ENCODE measurements around the gene B3GNT8.
"Not testable (repeated sequence)": the region's sequence is repeated elsewhere in the genome, so short reads cannot be mapped to it uniquely, and the experiment has no call there.

The B3GNT8 gene

DNA sequence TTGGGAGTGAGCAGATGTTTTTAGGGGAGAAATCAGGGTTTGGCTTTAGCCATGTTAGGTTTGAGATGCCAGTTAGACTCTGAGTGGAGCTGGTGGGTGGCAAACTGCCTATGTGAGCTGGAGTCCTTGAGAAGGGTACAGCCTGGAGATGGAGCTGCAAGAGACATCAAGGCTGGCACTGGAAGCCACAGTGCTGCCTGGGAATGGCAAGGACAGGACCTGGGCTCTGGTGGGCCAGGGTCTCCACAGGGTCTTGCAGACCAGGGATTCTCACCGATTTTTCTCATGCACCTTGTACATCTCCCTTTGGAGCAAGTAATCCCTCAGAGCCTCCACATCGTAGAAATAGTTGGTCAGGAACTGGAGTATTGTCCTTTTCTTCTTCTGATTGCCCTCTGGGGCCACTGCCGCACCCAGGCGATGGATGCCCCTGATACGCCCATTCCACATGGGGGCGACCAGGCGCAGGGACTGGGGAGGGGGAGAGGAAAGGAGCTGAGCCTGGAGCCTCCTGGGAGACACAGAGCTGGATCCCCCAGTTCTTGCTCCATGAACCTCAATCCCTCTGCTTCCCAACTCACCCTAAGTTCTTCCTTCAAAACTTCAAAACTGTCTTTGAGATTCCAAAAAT, 10.9 kb upstream of the B3GNT8 start:
- FAIRE-seq (no peak), DNase-seq (ENCODE audit: insufficient read length, low spot score) (no peak)

DNA sequence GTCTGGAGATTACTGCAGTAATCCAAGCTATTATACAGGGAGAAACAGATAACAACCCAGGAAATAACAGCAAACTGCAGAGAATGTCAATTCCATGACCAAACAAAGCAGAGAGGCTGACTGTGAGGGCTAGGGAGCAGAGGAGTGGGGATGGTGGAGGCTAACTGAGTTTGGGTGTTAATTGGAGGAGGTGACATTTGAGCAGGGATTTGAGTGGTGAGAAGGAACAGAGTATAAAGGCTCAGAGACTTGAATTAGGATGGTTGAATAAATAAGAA, 9.4 kb upstream of the B3GNT8 start:
- no peak for DNase-seq (ENCODE audit: insufficient read length, low spot score)
- FAIRE-seq = no peak

DNA sequence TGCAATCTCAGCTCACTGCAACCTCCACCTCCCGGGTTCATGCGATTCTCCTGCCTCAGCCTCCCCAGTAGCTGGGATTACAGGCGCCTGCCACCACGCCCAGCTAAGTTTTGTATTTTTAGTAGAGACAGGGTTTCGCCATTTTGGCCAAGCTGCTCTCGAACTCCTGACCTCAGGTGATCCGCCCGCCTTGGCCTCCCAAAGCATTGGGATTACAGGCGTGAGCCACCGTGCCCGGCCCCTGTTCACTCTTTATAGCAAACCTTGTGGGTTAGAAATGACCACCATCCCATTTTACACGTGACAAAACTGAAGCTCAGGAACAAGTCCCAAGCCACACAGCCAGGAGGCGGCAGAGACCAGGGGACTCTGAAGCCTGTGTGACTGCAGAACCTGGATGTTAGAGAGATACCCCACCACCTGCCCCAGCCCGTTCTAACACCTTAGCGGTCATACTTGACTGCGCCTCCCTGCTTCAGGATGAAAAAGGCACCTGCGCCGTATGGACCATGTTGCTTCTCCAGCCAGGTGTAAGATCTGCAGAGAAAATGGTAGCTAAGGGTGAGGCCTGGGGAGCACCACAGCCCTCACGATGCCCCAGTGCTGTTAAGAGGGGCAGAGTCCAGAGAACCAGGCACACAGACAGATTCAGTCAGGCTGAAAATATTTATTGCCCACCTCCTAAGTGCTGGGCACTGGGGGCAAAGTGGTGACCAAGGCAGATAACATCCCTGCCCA, 8.9 kb upstream of the B3GNT8 start:
- no peak for FAIRE-seq

DNA sequence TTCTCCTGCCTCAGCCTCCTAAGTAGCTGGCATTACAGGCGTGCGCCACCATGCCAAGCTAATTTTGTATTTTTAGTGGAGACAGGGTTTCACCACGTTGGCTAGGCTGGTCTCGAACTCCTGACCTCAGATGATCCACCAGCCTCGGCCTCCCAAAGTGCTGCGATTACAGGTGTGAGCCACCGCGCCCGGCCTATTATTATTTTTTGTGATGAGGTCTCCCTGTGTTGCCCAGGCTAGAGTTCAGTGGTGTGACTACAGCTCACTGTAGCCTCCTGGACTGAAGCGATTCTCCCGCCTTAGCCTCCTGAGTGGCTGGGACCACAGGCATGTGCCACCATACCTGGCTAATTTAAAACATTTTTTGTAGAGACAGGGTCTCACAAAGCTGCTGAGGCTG, 8.2 kb upstream of the B3GNT8 start:
- FAIRE-seq; DNase-seq (ENCODE audit: insufficient read length, low spot score): not testable (repeated sequence)

More for the DNA sequence above, 8.9 kb upstream of the B3GNT8 start:
- no peak for DNase-seq (ENCODE audit: insufficient read length, low spot score)

DNA sequence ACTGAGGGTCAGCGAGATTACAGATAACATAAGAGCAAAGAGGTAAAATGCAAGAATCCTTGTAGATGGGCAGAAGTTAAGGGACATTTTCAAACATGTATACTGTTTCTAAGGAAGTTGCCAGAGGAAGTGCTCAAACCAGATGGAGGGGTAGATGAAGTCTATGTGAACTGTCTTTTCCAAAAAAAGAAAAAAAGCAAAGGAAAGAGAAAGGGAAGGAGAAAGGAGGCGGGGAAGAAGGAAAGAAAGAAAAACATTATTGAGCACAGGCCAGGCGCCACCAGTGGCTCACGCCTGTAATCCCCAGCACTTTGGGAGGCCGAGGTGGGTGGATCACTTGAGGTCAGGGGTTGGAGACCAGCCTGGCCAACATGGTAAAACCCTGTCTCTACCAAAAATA, 7.3 kb upstream of the B3GNT8 start:
- FAIRE-seq (no peak), DNase-seq (ENCODE audit: insufficient read length, low spot score) (no peak)

DNA sequence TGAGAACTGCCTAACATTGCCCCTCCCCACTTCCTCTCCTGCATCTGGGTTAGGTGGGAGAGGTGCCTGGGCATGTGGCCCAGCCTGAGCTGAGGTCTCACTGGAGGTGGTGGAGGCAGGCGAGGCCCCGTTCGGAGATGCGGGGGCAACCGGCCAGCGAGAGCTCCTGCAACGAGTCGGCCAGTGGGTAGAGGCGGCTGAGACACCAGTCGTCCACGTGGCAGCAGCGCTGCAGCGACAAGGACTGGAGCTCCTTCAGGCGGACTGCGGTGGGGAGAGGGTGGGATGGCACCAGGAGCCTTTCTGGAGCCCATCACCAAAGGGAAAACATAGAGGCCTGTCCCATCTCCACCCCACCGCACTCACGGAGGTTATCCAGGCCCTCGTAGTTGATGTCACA, 6.0 kb upstream of the B3GNT8 start:
- DNase-seq (ENCODE audit: insufficient read length, low spot score) (no peak), FAIRE-seq (no peak)

DNA sequence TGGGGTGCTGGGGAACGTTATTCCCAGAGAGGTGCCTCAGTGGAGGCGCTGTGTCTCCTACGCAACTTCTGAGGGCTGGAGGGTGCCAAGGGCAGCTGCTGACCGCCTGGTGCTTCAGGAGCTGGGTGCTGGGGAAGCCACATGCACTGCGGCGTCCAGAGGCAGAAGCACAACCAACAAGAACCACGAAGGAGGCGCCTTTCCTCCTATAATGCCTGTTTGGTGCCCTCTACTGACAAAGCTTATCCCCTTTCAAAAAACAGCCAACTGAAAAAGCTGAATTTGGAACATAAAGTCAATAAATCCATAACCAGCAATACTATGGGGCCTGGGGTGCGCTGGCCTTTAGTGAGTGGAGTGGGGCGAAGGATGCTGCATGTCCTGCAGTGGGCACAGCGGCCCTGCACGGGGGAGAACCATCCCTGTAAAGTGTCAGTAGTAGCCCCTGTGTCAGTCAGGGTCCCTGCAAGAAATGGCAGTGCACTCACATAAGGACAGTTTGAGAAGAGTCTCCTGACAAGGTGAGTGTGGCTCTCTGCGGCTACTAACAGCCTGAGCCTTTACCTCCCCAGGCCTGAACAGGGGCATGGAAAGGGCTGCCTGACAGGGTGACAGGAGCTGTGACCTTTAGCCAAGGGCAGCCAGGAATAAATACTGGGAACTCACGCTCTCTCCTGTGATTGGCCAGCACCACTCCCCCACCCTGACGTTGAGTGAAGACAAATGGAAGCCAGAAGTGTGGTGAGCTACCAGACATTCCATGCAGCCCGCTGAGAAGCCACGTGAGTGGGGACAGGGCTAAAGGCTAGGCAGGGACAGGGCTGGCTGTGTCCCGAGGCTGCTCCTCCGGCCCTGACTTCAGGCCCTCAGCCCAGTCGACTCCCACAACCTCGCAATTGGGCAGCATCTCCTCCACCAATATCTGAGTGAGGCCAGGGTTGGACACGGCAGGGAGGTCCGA, 4.5 kb upstream of the B3GNT8 start:
- DNase-seq (ENCODE audit: insufficient read length, low spot score) (no peak), FAIRE-seq (no peak)

DNA sequence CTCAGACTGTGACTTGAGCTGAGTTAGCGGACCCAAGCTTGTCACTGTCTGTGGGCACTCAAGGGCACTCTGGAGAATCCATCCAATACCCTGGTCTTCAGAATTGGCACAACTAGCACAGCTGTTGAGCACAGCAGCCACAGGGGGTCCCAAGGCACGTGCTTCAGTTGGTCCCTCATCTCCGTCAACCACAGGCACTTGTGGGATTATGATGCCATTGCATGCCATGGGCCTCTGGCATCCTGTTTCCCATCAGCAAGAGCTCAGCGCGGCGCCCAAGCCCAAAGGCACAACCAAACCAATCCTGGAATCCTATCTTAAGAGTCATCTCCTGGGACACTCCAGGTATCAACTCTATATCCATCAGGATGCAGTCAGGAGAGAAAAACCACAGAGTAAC, 3.7 kb upstream of the B3GNT8 start:
- no peak for DNase-seq (ENCODE audit: insufficient read length, low spot score)
- no peak for FAIRE-seq

DNA sequence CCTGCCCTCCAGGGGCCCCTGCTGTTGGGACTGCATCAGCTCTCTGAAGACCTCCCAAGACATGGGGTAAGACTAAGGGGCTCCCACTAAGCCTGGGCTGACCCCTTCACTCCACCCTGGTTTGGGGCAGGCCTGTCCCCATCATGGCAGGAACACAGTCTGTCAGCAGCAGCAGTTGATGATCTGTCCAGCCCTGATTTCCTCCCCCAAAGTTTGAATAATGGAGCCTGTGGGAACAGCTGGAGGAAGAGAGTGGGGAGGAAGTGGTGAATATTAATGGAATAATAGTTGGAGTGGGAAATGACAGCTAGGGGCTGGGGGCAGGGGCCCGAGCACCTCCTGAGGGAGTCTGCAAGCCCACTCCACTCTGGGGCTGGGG, 1.3 kb upstream of the B3GNT8 start:
- DNase-seq (ENCODE audit: insufficient read length, low spot score) = no peak
- FAIRE-seq = no peak

DNA sequence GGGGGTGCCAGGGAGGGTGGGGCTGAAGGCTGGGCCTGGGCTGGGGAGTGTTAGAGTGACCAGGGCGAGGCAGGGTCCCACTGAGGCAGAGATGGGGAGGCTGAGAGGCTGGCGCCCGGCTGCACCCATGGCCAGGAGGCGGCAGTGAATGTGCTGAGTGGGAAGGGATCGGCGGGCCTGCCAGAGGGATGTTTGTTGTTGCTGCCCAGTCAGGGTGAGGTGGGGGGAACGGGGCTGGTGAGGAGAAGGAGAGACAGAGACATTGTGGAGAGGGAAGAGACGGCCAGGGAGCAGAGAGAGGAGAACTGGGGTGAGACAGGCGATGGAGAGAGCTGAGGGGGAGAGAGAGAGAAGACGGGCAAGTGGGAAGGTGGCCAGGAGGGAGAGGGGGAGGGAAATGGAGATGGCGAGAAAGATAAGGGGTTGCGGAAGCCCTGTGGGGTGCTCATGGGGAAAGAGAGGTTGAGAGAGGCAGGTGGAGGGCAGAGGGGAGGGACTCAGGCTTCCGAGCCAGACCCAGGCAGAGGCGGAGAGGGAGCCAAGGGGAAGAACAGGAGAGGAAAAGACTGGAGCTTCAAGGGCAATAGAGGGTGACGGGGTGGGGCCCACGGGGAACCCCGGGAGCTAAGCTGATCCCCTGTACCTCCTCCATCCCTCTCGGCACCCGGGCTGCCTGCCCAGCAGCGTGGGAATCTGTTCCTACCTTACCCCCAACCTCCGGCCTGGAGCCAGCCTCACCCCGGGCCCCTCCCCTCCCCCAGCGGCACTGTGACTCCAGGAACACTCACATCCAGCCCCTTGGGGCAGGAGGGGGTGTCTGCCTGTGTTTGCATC, 690 bp upstream of the B3GNT8 start:
- DNase-seq (ENCODE audit: insufficient read length, low spot score) (no peak), FAIRE-seq (no peak)

DNA sequence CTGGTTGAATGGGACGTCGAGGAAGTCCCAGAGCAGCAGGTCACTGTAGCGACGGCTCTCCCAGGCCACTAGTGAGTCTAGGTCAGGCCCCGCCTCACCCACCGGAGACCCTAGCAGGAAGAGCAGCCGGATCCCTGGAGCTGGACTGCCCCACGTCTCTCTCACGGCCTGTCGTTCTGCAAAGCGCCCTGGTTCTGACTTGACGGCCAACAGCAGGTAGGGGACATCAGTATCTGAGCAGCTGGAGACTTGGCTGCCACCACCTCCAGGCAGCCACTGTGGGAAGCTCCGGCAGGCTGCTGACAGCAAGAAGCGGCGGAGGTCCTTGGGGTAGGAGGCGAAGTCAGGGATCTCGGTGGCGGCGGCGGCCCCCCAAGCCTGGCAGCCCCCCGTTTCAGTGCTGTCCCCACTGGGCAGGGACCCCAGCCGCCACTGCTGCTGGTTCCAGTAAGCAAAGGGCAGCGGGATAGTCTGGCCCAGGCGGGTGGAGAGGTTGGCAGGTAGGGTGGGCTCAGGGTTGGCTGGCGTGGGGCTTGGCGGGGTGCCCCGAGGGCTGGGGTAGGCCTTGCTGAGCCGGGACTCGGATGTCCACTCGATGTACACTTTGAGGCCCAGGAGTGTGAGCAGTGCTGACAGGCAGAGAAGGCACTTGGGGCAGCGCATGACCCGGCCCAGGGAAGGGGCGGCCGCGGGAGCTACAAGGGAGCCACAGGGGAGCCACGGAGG, 895 bp downstream of the B3GNT8 start:
- FAIRE-seq = no peak
- DNase-seq (ENCODE audit: insufficient read length, low spot score) = no peak

DNA sequence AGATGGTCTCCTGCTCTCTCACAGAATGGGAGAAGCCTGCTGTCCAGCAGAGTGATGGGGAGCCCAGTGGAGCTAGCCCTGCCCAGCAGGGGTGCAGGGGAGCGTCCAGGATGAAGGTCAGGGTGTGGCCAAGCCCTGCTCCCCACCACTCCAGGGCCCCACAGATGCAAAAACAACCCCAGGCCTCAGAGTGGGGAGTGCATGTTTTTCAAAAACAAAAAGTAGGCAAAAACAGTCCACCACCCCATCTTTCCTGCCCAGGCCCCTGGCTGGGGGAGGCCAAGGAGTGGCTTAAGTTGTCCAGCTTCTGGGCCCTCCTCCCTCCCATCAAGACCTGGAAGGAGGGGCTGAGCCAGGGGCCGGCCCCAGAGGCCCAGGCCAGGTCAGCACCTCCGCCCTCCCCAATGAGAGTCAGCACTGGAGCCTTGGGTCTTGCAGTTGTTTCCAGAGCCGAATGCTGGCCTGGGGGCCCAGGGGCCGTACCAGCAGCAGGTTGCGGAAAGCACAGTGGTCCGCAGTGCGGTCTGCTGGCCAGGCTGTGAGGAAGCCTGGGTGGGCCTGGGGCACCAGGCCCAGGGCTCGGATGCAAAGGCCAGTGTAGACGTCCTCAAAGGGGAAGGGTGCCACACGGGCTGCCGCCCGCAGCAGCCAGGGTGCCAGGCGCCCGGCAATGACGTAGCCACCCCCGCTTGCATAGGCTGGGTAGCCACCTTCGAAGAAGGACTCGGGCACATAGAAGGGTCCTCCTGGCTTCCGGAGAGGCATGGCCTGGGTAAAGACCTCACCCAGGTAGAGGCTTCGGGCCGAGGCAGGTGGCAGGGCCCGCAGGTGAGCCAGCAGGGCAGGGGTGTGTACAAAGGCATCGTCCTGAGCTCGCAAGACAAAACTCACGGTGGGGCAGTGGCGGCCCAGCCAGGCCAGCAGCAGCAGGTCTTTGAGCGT, 1.7 kb downstream of the B3GNT8 start:
- DNase-seq (ENCODE audit: insufficient read length, low spot score) (no peak), FAIRE-seq (no peak)

DNA sequence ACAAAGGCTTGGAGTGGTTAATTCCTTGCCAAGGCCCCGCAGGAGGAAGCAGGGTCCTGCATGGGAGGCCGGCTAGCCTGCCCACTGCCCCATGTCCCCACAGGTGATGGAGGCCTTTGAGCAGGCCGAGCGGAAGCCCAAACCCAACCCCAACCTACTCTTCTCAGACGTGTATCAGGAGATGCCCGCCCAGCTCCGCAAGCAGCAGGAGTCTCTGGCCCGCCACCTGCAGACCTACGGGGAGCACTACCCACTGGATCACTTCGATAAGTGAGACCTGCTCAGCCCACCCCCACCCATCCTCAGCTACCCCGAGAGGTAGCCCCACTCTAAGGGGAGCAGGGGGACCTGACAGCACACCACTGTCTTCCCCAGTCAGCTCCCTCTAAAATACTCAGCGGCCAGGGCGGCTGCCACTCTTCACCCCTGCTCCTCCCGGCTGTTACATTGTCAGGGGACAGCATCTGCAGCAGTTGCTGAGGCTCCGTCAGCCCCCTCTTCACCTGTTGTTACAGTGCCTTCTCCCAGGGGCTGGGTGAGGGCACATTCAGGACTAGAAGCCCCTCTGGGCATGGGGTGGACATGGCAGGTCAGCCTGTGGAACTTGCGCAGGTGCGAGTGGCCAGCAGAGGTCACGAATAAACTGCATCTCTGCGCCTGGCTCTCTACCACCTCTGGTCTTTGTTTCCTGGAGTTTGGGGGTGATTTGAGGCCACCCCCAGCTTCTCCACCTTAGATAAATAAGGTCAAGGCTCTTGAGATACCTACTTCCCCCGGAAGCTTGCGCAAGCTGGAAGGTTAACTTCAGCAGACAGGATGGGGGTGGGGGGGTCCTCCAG, 2.6 kb downstream of the B3GNT8 start:
- no peak for FAIRE-seq
- no peak for DNase-seq (ENCODE audit: insufficient read length, low spot score)

DNA sequence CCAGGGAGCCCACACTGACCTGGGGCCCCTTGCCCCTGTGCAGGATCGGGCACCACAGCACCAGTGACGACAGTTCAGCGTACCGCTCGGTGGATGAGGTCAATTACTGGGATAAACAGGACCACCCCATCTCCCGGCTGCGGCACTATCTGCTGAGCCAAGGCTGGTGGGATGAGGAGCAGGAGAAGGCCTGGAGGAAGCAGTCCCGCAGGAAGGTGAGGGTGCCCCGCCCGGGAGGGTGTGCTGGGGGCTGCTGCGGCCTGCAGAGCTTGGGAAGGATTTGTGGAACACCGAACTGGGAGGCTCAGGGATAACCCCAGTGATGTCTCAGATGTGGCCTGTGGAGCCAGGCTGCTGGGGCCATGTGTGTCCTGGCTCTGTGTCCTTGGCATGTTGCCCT, 4.2 kb downstream of the B3GNT8 start:
- FAIRE-seq (no peak), DNase-seq (ENCODE audit: insufficient read length, low spot score) (no peak)

DNA sequence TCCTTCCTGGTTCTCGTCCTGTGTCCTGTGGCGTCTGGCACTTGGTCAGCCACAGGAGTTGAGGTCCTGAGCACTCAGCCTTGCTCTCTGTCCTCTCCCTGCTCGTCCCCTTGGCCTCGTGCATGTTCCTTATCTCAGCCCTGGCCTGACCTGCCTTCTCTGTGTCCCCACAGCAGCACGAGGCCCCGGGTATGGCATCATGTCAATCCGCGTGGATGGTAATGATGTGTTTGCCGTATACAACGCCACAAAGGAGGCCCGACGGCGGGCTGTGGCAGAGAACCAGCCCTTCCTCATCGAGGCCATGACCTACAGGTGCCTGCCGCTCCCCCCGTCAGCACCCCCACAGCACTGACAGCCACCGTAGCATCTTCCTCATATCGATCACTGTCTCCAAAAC, 4.7 kb downstream of the B3GNT8 start:
- no peak for FAIRE-seq
- DNase-seq (ENCODE audit: insufficient read length, low spot score) = no peak

DNA sequence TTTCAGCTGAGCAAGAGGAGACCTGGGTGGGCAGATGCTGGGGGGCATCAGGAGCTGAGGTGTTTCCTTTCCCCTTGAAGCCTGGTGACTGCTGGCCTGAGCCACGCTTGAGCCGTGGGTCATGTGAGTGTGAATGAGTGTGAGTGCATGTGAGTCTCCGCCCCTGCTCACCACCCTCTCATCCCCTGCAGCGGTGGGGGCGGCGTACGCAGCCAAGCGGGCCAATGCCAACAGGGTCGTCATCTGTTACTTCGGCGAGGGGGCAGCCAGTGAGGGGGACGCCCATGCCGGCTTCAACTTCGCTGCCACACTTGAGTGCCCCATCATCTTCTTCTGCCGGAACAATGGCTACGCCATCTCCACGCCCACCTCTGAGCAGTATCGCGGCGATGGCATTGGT, 5.2 kb downstream of the B3GNT8 start:
- FAIRE-seq = no peak
- no peak for DNase-seq (ENCODE audit: insufficient read length, low spot score)

DNA sequence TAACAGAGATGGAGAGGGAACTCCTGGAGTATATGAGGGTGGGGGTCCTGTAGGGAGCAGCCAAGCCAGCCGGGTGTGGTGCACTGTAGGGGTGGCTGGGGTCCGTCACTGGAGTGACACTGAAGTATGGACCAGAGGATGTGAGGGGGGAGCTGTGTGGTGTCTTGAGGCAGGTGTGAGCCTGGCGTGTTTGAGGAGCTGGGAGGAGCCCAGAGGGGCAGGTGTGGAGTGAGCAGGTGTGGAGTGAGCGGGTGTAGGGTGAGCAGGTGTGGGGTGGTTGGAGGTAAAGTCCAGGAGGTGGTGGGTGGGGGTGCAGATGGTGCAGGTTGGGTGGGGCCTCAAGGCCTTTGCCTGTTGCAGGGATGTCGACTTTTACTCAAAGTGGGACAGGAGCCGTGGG, 5.9 kb downstream of the B3GNT8 start:
- FAIRE-seq (no peak), DNase-seq (ENCODE audit: insufficient read length, low spot score) (no peak)
